ENCODE measurements around the gene CIBAR2.
A peak's percentile ranks its signal among the peaks of the same experiment; 100 is the strongest.

GRCh38 chr16:85114909-85115567 is 2.8 kb upstream of the CIBAR2 start:
- TF ChIP-seq, protein P1, sequence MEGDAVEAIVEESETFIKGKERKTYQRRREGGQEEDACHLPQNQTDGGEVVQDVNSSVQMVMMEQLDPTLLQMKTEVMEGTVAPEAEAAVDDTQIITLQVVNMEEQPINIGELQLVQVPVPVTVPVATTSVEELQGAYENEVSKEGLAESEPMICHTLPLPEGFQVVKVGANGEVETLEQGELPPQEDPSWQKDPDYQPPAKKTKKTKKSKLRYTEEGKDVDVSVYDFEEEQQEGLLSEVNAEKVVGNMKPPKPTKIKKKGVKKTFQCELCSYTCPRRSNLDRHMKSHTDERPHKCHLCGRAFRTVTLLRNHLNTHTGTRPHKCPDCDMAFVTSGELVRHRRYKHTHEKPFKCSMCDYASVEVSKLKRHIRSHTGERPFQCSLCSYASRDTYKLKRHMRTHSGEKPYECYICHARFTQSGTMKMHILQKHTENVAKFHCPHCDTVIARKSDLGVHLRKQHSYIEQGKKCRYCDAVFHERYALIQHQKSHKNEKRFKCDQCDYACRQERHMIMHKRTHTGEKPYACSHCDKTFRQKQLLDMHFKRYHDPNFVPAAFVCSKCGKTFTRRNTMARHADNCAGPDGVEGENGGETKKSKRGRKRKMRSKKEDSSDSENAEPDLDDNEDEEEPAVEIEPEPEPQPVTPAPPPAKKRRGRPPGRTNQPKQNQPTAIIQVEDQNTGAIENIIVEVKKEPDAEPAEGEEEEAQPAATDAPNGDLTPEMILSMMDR (conservative IDR thresholded peaks at IDR 0.05 in 1 of 2, IDR thresholded peaks at IDR 0.05 in 1 of 2; ENCODE audit: low read depth in 1 of 2, low read length in 2 of 2): peak; percentile 98 to 99
- no peak for TF ChIP-seq EZH2 (IDR thresholded peaks at IDR 0.05; ENCODE audit: low read length, missing control alignments)

Measured in fibroblast of lung (primary cell).